GM19467 (cell line): Measurements from ENCODE around the gene ZNF124.
A peak's percentile ranks its signal among the peaks of the same experiment; 100 is the strongest.
"Not testable (repeated sequence)": the region's sequence is repeated elsewhere in the genome, so short reads cannot be mapped to it uniquely, and the experiment has no call there.

Experiments
- ATAC-seq: cut with Tn5 transposase; IDR thresholded peaks from one replicate; pipeline ENCODE4 v1.9.1; 2021; ENCODE audit warnings: mild to moderate bottlenecking, moderate library complexity; ENCODE audit not compliant: unreplicated experiment

The ZNF124 gene

DNA sequence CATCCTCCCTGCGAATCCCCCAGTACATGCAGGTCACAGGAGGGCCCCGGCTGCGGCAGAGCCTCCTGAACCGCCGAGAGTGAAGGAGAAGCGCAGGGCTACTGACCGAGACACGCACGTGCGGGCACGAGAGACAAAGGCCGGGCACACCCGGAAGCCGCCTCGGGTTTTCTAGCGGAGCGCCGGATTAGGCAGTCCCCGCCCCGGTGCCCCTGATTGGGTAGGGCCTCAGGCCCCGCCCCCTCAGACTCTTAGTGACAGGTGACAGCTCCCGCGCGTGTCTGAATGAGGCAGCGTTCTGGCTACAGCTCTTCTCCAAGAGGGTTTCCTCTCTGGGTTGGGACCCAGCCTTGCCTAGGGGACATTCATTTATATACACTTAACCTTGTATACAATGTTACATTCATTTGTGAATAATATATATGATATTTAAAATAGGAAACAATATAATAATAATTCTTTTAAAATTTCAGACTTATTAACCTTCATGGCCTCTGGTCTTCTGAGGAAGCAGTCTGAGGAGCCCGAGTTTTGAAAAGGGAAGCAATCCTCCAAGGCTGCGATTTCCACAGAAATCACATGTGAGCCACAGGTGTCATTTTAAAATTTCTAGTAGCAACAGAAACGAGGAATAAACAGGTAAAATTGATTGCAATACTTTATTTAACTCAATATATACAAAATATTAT lies at the start of gene ZNF124:
TSS of gene ZNF124 (minus strand) at position 146 of the 689 bp plus-strand sequence. CDS start at position 3, 143 bp downstream.
- peak; percentile 97 for ATAC-seq

DNA sequence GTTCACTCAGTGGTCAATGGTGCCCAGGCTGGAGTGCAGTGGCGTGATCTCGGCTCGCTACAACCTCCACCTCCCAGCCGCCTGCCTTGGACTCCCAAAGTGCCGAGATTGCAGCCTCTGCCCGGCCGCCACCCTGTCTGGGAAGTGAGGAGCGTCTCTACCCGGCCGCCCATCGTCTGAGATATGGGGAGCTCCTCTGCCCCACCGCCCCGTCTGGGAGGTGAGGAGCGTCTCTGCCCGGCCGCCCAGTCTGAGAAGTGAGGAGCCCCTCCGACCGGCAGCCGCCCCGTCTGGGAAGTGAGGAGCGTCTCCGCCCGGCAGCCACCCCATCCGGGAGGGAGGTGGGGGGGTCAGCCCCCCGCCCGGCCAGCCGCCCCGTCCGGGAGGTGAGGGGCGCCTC lies 48.5 kb upstream of the ZNF124 start:
- ATAC-seq: not testable (repeated sequence)

DNA sequence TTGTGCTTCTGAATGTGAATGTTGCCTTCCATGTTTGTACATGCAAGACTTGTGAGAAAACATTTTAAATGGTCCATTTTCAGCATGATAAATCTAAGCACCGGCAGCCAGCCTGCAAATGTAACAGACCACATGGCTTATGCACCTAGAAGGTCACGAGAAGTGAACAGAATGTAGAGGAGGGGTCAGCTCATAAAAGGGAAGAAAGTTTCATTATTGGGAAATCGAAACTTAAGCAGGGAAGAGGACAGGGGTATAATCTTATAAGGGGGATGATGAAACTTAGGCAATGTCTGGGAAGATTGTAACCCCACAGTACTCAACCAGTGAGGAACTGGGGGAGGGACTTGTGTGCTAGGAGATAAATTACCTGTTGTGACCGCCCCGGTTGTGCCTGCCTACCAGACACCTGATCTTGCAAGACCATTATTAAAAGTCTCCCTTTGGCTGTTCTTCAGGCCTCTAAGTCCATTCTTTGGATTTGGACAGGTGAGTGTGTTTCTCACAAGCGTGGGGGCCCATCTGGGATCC lies 46.4 kb upstream of the ZNF124 start:
- ATAC-seq: no peak

DNA sequence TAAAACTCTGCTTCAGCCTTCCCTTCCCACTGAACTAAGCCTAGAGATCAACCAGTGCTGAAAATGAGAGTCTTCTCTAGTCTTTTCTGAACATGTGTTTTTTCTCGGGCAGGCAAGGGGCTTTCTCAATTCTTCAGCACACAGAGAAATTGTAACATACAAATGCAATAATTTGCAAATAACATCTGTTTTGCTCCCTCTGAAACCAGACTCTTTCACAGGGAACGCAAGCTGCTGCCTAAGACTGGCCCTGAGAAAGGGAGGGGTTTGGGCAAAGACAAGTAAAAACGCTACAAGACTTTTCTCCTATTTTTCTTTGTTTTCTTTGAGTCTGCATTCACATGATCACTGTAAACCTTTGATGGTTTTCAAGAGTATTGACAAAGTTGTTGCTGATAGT lies 44.4 kb upstream of the ZNF124 start:
- ATAC-seq: no peak

- ATAC-seq: no peak
These were observed 41.1 kb upstream of the ZNF124 start for GRCh38 chr1:247212627-247213617.

DNA sequence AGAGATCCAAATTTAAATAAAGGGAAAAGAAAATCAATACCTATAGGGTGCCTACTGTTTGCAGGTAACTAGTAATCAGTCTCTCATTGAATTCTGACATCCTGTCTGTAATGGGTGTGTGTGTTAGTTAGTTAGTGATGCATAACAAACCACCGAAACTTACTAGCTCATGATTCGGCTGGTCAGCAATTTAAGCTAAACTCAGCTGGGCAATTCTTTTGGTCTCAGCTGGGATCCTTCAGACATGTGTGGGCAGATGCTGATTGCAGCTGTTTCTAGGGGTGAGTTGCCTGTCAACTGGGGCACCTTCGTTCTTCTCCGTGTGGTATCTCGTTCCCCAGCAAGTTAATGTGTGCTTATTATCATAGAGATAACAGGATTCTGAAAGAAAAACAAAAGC lies 40.2 kb upstream of the ZNF124 start:
- ATAC-seq: peak; percentile 55

GRCh38 chr1:247211339-247211738 lies 39.5 kb upstream of the ZNF124 start:
- no peak for ATAC-seq

DNA sequence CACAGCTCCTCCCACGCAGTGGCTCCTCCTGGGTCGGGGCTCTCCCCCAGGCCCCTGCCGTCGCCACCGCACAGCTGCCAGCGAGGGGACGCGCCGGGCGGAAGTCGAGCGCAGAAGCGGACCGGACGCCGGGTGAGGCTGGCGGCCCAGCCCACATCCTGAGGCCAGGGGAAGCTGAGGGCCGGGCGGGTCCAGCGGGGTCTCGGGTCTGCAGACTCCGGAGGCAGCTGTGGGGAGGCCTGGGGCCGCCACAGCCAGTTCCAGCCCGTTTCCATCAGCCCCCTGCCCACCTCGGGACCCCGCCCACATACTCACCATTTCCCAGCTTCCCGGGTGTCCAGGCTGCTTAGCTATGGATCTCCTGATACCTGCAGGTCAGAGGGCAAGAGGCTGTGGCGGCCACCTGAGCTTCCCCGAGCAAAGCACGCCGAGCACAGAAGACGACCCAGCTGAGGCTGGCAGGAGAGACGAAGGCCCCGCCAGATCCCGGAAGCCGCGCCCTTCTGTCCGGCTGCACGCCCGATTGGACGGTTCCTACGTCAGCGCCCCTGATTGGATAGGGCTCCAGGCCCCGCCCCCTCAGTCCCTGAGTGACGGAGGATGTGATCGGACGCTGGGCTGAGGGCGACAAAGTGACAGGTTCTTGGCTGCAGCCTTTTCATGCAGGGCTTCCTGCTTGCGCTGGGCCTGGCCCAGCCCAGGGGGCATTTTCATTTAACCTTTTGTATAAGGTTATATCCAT lies 38.7 kb upstream of the ZNF124 start:
- peak; percentile 87 for ATAC-seq

GRCh38 chr1:247210062-247210375 lies 38.2 kb upstream of the ZNF124 start:
- no peak for ATAC-seq

DNA sequence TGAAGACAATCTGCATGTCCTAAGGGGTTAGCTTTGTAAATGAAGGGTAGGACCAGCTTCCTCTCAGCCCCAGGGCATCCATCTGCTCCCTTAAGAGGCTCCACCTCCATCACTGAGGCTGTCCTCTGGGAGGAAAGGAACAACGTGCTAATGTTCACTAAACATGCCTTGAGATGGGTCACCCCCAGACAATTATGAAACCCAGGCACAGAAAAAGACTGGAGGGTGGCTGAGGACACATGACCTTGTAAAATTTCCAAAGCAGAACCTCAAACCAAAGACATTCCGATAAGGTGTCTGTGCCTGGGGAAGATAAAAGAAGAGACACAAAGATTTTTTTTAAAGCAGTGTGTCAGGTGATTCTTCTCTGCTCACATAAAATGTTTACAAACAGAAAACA lies 37.6 kb upstream of the ZNF124 start:
- ATAC-seq: no peak

GRCh38 chr1:247204177-247204647 lies 32.4 kb upstream of the ZNF124 start:
- no peak for ATAC-seq

DNA sequence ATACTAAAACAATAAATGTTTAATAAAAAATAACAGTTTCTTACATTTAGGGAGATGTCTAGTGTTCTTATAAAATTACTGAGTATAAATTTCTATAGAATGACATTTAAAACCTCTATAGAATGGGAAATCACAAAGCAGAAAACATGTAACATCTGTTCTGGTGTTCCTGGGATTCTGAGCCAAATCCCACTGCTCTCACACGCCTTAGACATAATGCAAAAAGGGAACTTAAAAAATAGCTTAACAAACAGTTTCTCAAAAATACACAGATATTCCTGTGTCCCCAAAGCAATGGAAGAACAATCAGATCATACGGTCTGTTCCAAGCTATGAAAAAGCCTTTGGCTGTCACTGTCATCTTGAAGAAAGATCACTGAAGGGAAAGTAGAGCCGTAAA lies 27.0 kb upstream of the ZNF124 start:
- no peak for ATAC-seq

- no peak for ATAC-seq
These were observed 22.1 kb upstream of the ZNF124 start for GRCh38 chr1:247193958-247194357.

DNA sequence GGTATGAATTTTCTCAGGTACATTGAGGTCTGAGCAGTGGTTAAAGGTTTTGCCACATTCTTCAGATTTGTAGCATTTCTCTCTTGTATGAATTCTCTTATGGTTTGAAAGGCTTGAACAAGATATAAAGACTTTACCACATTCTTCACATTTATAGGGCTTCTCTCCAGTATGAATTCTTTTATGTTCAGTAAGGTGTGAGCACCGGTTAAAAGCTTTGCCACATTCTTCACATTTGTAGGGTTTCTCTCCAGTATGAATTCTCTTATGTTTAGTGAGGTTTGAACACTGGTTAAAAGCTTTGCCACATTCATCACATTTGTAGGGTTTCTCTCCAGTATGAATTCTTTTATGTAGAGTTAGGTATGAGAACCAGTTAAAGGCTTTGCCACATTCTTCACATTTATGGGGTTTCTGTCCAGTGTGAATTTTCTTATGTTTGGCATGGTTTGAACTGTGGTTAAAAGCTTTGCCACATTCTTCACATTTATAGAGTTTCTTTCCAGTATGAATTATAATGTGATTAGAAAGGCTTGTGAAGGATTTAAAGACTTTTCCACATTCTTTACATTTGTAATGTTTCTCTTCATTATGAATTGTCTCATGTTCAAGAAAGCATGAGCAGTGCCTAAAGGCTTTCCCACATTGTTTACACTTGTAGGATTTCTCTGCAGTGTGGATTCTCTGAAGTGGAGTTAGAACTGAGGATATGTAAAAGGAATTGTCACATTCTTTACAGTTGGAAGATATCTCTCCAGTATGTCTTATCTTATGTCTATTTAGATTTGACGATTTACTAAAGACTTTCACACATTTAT lies 18.4 kb upstream of the ZNF124 start:
- ATAC-seq: no peak

DNA sequence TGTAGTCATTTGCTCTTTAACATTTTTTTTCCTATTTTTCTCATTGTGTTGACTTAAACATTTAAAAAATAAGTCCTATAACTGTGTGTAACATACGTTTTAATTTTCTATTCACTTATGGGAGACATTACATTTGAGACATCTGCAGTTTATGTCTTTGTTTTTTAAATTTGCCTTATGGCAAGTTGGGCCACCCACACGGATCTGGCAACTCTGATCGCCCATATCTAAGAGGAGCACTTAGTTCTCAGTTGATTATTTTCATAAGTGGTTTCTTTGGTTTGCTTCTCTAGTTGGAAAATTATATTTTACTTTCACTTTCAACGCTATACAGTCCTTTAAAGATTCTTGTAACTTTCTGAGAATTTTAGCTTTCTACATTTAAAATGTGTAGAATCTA lies 13.8 kb upstream of the ZNF124 start:
- no peak for ATAC-seq

DNA sequence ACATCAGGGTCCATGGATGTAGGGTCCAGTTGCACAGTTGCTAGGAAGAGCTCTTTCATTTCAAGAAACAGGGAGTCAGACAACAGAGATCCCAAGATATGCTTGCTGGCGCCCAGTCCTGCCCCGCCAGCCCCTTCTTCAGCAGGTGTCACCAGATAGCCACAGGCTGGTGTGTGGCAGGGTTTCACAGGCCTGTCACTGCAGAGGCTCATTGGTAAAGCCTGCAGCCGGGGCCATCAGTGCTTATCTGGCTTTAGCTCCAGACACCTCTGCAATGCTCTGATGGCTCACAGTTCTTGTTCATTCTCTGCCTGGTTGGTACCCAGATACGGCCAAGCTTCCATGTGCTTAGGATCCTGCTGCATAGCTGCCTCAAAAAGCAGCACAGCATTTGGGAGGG lies 12.4 kb upstream of the ZNF124 start:
- ATAC-seq: no peak

DNA sequence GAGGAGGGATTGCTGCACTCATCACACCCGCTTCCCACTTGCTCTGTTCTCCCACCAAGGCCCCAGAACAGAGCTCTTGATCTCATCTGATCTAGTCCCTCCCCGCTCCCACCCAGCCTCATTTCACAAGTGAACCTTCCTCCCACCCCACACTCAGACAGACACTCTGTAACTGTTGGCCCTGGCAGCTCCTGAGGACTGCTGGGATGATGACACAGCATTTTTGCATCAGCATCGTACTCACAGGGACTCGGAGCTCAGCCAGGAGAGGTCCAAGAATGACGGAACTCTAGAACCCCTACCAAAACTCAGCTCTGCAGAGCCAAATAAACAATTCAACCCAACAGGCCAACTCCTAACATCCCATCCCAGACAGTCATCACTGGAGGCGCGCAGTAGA lies 11.2 kb upstream of the ZNF124 start:
- ATAC-seq: no peak

DNA sequence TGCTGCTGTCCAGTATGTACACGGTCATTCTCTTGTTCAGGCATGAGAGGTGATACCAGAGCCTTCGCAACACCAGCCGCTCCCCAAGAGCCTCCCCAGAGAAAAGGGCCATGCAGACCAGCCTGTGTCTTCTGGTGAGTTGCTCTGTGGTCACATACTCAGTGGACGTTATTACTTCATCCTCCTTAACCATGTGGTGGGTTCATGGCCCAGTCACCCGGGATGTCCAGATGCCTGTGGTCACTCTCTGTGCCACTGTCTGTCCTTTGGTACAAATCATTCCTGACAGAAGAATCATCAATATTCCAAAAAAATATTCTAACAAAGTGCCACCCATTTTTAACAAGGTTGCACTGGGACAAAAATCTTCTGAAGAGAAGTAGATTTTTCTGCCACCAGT lies 8.8 kb upstream of the ZNF124 start:
- no peak for ATAC-seq

DNA sequence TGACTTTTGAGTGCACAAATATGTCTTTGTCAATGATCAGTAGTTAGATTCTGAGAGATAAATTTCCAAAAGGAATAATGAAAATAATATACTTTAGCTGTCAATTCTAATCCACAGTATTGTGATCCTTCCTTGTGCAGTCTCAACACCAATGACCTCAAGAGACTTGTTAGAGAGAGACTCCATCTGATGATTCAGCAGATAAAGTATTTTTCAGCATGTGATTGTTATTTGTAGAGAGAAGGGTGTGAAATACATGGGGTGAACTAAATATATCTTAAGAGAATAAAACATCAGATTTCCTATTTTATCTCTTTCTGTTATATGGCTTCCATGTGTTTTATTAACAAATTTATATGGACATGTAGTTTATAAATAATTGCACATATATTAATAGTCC lies 5.9 kb upstream of the ZNF124 start:
- no peak for ATAC-seq

GRCh38 chr1:247175458-247175857 lies 3.6 kb upstream of the ZNF124 start:
- no peak for ATAC-seq
